Measurements from ENCODE around the gene KLHDC10.

DNA sequence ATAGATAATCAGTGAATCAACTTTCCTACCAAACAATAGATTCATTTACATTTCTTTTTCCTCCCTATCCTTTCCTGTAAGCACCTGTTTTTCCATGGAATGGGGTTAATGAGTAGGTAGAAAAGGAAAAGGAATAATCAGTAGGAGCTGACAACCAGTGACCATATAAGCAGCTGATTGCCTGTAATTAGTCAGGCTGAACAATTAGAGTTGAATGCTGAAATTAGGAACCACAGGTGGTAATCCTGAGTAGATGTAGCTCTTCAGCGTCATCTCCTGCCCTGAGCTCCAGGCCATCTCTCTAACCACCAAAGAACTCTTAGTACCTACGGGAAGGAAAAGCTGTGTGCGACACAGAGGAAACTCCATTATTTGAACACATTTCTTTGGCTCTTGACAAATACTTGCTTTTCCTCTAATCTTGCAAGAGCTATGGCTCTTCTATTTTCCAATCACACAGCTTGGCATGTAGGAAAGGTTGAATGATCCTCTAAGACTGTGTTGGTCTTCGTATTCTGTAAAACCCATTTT, 63.8 kb downstream of the KLHDC10 start:
- TF ChIP-seq, protein P1, sequence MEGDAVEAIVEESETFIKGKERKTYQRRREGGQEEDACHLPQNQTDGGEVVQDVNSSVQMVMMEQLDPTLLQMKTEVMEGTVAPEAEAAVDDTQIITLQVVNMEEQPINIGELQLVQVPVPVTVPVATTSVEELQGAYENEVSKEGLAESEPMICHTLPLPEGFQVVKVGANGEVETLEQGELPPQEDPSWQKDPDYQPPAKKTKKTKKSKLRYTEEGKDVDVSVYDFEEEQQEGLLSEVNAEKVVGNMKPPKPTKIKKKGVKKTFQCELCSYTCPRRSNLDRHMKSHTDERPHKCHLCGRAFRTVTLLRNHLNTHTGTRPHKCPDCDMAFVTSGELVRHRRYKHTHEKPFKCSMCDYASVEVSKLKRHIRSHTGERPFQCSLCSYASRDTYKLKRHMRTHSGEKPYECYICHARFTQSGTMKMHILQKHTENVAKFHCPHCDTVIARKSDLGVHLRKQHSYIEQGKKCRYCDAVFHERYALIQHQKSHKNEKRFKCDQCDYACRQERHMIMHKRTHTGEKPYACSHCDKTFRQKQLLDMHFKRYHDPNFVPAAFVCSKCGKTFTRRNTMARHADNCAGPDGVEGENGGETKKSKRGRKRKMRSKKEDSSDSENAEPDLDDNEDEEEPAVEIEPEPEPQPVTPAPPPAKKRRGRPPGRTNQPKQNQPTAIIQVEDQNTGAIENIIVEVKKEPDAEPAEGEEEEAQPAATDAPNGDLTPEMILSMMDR (IDR thresholded peaks at IDR 0.05; ENCODE audit: poor library complexity): no peak
- TF ChIP-seq EZH2phosphoT487 (IDR thresholded peaks at IDR 0.05; ENCODE audit: low read depth, severe bottlenecking, unreplicated experiment): no peak
- no peak for TF ChIP-seq EZH2 (IDR thresholded peaks at IDR 0.05; ENCODE audit: borderline replicate concordance)
